Fibroblast of skin of right quadriceps (primary cell): ENCODE results near the gene TCP11L1.
"Not testable (repeated sequence)": the region's sequence is repeated elsewhere in the genome, so short reads cannot be mapped to it uniquely, and the experiment has no call there.

Source experiments
- DNase-seq: peaks from one replicate; pipeline ENCODE4 v3.0.0-alpha.2; 2013

The TCP11L1 gene

GRCh38 chr11:33039274-33040032 is at the start of gene TCP11L1:
Gene TCP11L1 (plus strand): TSS chr11:33039572. CDS start chr11:33043774, 4,202 bp downstream.
- peak; percentile 94 for DNase-seq

- DNase-seq: no peak
Observed at GRCh38 chr11:32990481-32990880, 48.9 kb upstream of the TCP11L1 start.

GRCh38 chr11:32991427-32991826 is 47.9 kb upstream of the TCP11L1 start:
- DNase-seq: no peak

- no peak for DNase-seq
Observed at GRCh38 chr11:32991898-32992297, 47.5 kb upstream of the TCP11L1 start.

GRCh38 chr11:33000181-33000580 is 39.2 kb upstream of the TCP11L1 start:
- peak; percentile 86 for DNase-seq

- DNase-seq: no peak
Observed at GRCh38 chr11:33001281-33001680, 38.1 kb upstream of the TCP11L1 start.

GRCh38 chr11:33001751-33002542 is 37.4 kb upstream of the TCP11L1 start:
- DNase-seq: no peak

- DNase-seq: no peak
Observed at GRCh38 chr11:33005175-33005574, 34.2 kb upstream of the TCP11L1 start.

GRCh38 chr11:33006010-33006409 is 33.4 kb upstream of the TCP11L1 start:
- no peak for DNase-seq

GRCh38 chr11:33013755-33014154 is 25.6 kb upstream of the TCP11L1 start:
- no peak for DNase-seq

GRCh38 chr11:33015621-33016551 is 23.5 kb upstream of the TCP11L1 start, which contains the start of gene DEPDC7:
Gene DEPDC7 (plus strand): TSS chr11:33015878. CDS start chr11:33015956, 78 bp downstream.
- DNase-seq: peak; percentile 89

- no peak for DNase-seq
Observed at GRCh38 chr11:33016654-33017053, 22.7 kb upstream of the TCP11L1 start.

- no peak for DNase-seq
Observed at GRCh38 chr11:33017478-33017877, 21.9 kb upstream of the TCP11L1 start.

- DNase-seq: no peak
Observed at GRCh38 chr11:33017965-33018364, 21.4 kb upstream of the TCP11L1 start.

- no peak for DNase-seq
Observed at GRCh38 chr11:33018840-33019239, 20.5 kb upstream of the TCP11L1 start.

- DNase-seq: no peak
Observed at GRCh38 chr11:33021501-33021900, 17.9 kb upstream of the TCP11L1 start.

GRCh38 chr11:33021937-33022336 is 17.4 kb upstream of the TCP11L1 start:
- DNase-seq: no peak

- DNase-seq: no peak
Observed at GRCh38 chr11:33025339-33025722, 14.0 kb upstream of the TCP11L1 start.

- DNase-seq: no peak
Observed at GRCh38 chr11:33027233-33027632, 12.1 kb upstream of the TCP11L1 start.

GRCh38 chr11:33027846-33028536 is 11.4 kb upstream of the TCP11L1 start:
- peak; percentile 27 for DNase-seq

- DNase-seq: no peak
Observed at GRCh38 chr11:33028537-33028914, 10.8 kb upstream of the TCP11L1 start.

GRCh38 chr11:33029218-33029617 is 10.2 kb upstream of the TCP11L1 start:
- not testable (repeated sequence) for DNase-seq
